T-helper 1 cell treated with Interleukin-12 subunit alpha and Interleukin-12 subunit beta and Interleukin-4 antibody, amounts not matched to agents 30 ng/mL and 1 ng/mL, for 36 hours (primary cell): ENCODE data around the gene SSX2IP. TPM values are rescaled to one million over a fixed set of nuclear protein-coding genes. Genes with fewer than 3 reads are reported as not detected.

ENCODE experiments used
- intact Hi-C: fragments of 100-400 bp; cut with micrococcal nuclease; formaldehyde crosslinking; loops from one replicate; pipeline ENCODE4 v1.15.1; 2024
- total RNA-seq: library from RNA; stranded (reverse); gene quantifications from 2 replicates; pipeline ENCODE4 v1.2.3, GENCODE V29; 2022

SSX2IP gene
- total RNA-seq, 1 donor from 2014 or later: 14.8 TPM

- intact Hi-C loops: no loop called here
These were observed 21.6 kb upstream of the SSX2IP start for GRCh38 chr1:84711869-84712268.

- intact Hi-C loops: no loop called here
These were observed 20.9 kb upstream of the SSX2IP start for GRCh38 chr1:84711121-84711520.

GRCh38 chr1:84709131-84709530 is 18.9 kb upstream of the SSX2IP start:
- intact Hi-C loops: no loop called here

GRCh38 chr1:84708031-84708430 is 17.8 kb upstream of the SSX2IP start:
- intact Hi-C loops: no loop called here

GRCh38 chr1:84705513-84705912 is 15.3 kb upstream of the SSX2IP start:
- intact Hi-C loops: no loop called here

- intact Hi-C loops: no loop called here
These were observed 14.7 kb upstream of the SSX2IP start for GRCh38 chr1:84704872-84705417.

- intact Hi-C loops: no loop called here
These were observed 13.2 kb upstream of the SSX2IP start for GRCh38 chr1:84703431-84703830.

GRCh38 chr1:84702143-84702542 is 11.9 kb upstream of the SSX2IP start:
- intact Hi-C loops: no loop called here

- intact Hi-C loops: no loop called here
These were observed 11.1 kb upstream of the SSX2IP start for GRCh38 chr1:84701376-84701775.

- intact Hi-C loops: no loop called here
These were observed 9.8 kb upstream of the SSX2IP start for GRCh38 chr1:84700070-84700469.

- intact Hi-C loops: no loop called here
These were observed 8.2 kb upstream of the SSX2IP start for GRCh38 chr1:84698151-84699110.

GRCh38 chr1:84693785-84694184 is 3.5 kb upstream of the SSX2IP start:
- intact Hi-C loops: loop anchor here (1.0 to 5.0 kb wide), 6 partner anchors 60 to 1694 kb away; partner anchors contain the start of genes MCOLN2 and MCOLN3

GRCh38 chr1:84693005-84693404 is 2.7 kb upstream of the SSX2IP start:
- intact Hi-C loops: loop anchor here (1.0 to 5.0 kb wide), 6 partner anchors 60 to 1694 kb away; partner anchors contain the start of genes MCOLN2 and MCOLN3

GRCh38 chr1:84692391-84692790 is 2.1 kb upstream of the SSX2IP start:
- intact Hi-C loops: loop anchor here (2.0 to 5.0 kb wide), 5 partner anchors 170 to 1695 kb away; partner anchors contain the start of genes MCOLN2 and MCOLN3

GRCh38 chr1:84691122-84691783 is 992 bp upstream of the SSX2IP start:
- intact Hi-C loops: loop anchor here (2.0 to 5.0 kb wide), 6 partner anchors 254 to 1696 kb away; partner anchors contain the start of genes MCOLN3, SYDE2 and ZNHIT6

GRCh38 chr1:84689514-84690396 is 506 bp downstream of the SSX2IP start:
- intact Hi-C loops: loop anchor here (1.0 to 5.0 kb wide), 21 partner anchors 68 to 1698 kb away; partner anchors contain the start of genes BCL10, C1orf52, CTBS and GNG5

GRCh38 chr1:84688463-84689061 is 1.7 kb downstream of the SSX2IP start:
- intact Hi-C loops: loop anchor here (1.0 kb wide), 3 partner anchors 67 to 689 kb away; partner anchors contain the start of gene TTLL7

- intact Hi-C loops: no loop called here
These were observed 2.4 kb downstream of the SSX2IP start for GRCh38 chr1:84687714-84688462.

GRCh38 chr1:84686223-84686622 is 4.0 kb downstream of the SSX2IP start:
- intact Hi-C loops: no loop called here
